Uterus (tissue), 2 donors: ENCODE results near the gene P2RY8.

ENCODE experiments used
- CTCF ChIP-seq, 4 experiments: fragments of 200-600 bp in 2 of 4; fragments of 450-650 bp in 2 of 4; sonication (generic) in 2 of 4; IDR thresholded peaks; one replicate each; pipeline ENCODE4 v1.5.1; 2016 to 2019; ENCODE audit warnings: antibody characterized with exemption in 4 of 4, mild to moderate bottlenecking in 2 of 4, moderate library complexity in 1 of 4
- POLR2A ChIP-seq, 2 donors: fragments of 450-650 bp; IDR thresholded peaks; one replicate each; pipeline ENCODE4 v1.6.1; 2016; ENCODE audit warnings: antibody characterized with exemption in 2 of 2, mild to moderate bottlenecking in 1 of 2, moderate library complexity in 1 of 2

DNA sequence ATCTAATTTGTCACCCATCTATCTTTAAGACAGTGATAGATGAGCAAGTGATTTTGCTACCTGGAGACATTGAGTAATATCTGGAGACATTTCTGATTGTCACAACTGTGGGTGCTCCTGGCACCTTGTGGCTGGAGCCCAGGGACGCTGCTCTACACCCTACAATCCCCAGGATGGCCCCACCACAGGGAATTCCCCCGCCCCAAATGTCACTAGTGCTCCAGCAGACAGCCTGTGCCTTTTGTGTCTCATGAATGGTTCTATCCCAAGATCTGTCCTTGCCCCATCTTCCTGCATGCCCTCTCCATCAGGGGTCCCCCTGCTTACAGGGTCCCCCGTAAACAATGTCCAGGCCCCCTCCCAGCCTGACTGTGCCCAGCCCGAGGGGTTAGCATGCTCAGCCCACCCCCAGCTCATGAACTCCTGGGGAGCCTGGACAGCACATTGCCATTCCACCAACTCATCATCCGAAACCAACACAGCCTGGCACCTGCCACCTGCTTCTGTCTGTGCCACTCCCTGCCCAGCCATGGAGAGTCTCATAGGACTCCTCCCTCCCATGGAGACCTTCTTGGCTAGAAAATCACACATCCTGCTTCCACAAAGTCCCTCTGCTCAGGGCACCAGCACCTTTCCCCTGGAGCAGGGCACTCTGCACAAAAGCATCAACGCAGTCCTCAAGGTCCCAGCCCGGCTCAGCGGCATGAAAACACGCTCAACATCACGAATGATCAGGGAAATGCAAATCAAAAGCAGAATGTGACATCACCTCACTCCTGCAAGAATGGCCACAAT lies 5.7 kb downstream of the P2RY8 start:
- no peak for TF ChIP-seq CTCF (IDR thresholded peaks at IDR 0.05)
- TF ChIP-seq POLR2A (IDR thresholded peaks at IDR 0.05), result no peak
